Stimulated activated naive CD8-positive, alpha-beta T cell treated with anti-CD3 and anti-CD28 coated beads, Interleukin-15, Interleukin-2, amounts not matched to agents 100 U/mL and 50 U/mL, for 24 hours (primary cell): ENCODE data around the gene C22orf23.

Experiments
- ATAC-seq: fragments of 150-1000 bp; cut with Tn5 transposase; one replicate; pipeline ENCODE4 v1.10.0; 2021
- DNase-seq: peaks from one replicate; pipeline ENCODE4 v3.0.0; 2021

C22orf23 gene

GRCh38 chr22:37925330-37925729, 28.1 kb downstream of the C22orf23 start:
- no peak for ATAC-seq
- DNase-seq = no peak

- ATAC-seq (no peak), DNase-seq (no peak)
Observed at GRCh38 chr22:37924386-37925065, 28.9 kb downstream of the C22orf23 start.

GRCh38 chr22:37923927-37924326, 29.5 kb downstream of the C22orf23 start:
- ATAC-seq (no peak), DNase-seq (no peak)

- ATAC-seq (no peak), DNase-seq (no peak)
Observed at GRCh38 chr22:37922191-37922590, 31.2 kb downstream of the C22orf23 start.

- DNase-seq = no peak
- ATAC-seq = no peak
Observed at GRCh38 chr22:37920126-37920525, 33.3 kb downstream of the C22orf23 start.

- ATAC-seq (no peak), DNase-seq (no peak)
Observed at GRCh38 chr22:37918580-37919270, 34.7 kb downstream of the C22orf23 start.

- DNase-seq (no peak), ATAC-seq (no peak)
Observed at GRCh38 chr22:37917874-37918548, 35.4 kb downstream of the C22orf23 start.

GRCh38 chr22:37916311-37916710, 37.1 kb downstream of the C22orf23 start:
- ATAC-seq (no peak), DNase-seq (no peak)

- DNase-seq (no peak), ATAC-seq (peak; percentile 34)
Observed at GRCh38 chr22:37913233-37913721, 40.1 kb downstream of the C22orf23 start.

- ATAC-seq (no peak), DNase-seq (no peak)
Observed at GRCh38 chr22:37912171-37912570, 41.2 kb downstream of the C22orf23 start.

GRCh38 chr22:37911697-37912096, 41.7 kb downstream of the C22orf23 start:
- no peak for ATAC-seq
- no peak for DNase-seq

- ATAC-seq (no peak), DNase-seq (no peak)
Observed at GRCh38 chr22:37910890-37911672, 42.3 kb downstream of the C22orf23 start.

- DNase-seq (no peak), ATAC-seq (no peak)
Observed at GRCh38 chr22:37909766-37910165, 43.6 kb downstream of the C22orf23 start.

GRCh38 chr22:37907036-37907954, 46.1 kb downstream of the C22orf23 start:
- ATAC-seq (no peak), DNase-seq (no peak)

- ATAC-seq (peak; percentile 26), DNase-seq (peak; percentile 49)
Observed at GRCh38 chr22:37906364-37907008, 46.9 kb downstream of the C22orf23 start.

- ATAC-seq (peak; percentile 83), DNase-seq (peak; percentile 79)
Observed at GRCh38 chr22:37905534-37906363, 47.7 kb downstream of the C22orf23 start, which contains the start of gene MICALL1. Gene MICALL1 (plus strand): TSS chr22:37906297. CDS start chr22:37906423, 126 bp downstream.

GRCh38 chr22:37904572-37905533, 48.5 kb downstream of the C22orf23 start:
- peak; percentile 70 for ATAC-seq

GRCh38 chr22:37898441-37899181, 54.8 kb downstream of the C22orf23 start:
- DNase-seq (no peak), ATAC-seq (no peak)

More at GRCh38 chr22:37904572-37905533, 48.5 kb downstream of the C22orf23 start:
- DNase-seq = peak; percentile 52
